ACC112 (cell line): ENCODE data around the gene GPER1.

Experiments used
- H2AFZ ChIP-seq: fragments of 200-600 bp; sonication (generic); one replicate; pipeline ENCODE4 v1.6.0; 2017; ENCODE audit warnings: antibody characterized with exemption, low read length; ENCODE audit not compliant: unreplicated experiment
- H3K27ac ChIP-seq: fragments of 200-600 bp; sonication (generic); 2 replicates; pipeline ENCODE4 v1.5.1; 2014; ENCODE audit warnings: low read depth, mild to moderate bottlenecking, antibody characterized with exemption, low read length, moderate library complexity
- H3K27me3 ChIP-seq: fragments of 200-600 bp; sonication (generic); 2 replicates; pipeline ENCODE4 v1.6.1; 2014; ENCODE audit warnings: mild to moderate bottlenecking, antibody characterized with exemption, low read length, moderate library complexity, mixed read lengths; ENCODE audit not compliant: insufficient read depth
- H3K36me3 ChIP-seq: fragments of 200-600 bp; sonication (generic); 2 replicates; pipeline ENCODE4 v1.6.1; 2016; ENCODE audit warnings: mild to moderate bottlenecking, antibody characterized with exemption, low read length, moderate library complexity, mixed read lengths; ENCODE audit not compliant: insufficient read depth
- H3K4me1 ChIP-seq: fragments of 200-600 bp; sonication (generic); one replicate; pipeline ENCODE4 v1.6.1; 2016; ENCODE audit warnings: low read length, mixed read lengths; ENCODE audit not compliant: insufficient read depth, unreplicated experiment, control insufficient read depth
- H3K4me3 ChIP-seq: fragments of 200-600 bp; sonication (generic); 2 replicates; pipeline ENCODE4 v1.5.1; 2014; ENCODE audit warnings: mild to moderate bottlenecking, low read depth, low read length
- H3K79me2 ChIP-seq: fragments of 200-600 bp; sonication (generic); one replicate; pipeline ENCODE4 v1.6.0; 2016; ENCODE audit warnings: low read length; ENCODE audit not compliant: control insufficient read depth, unreplicated experiment, insufficient read depth

The GPER1 gene

GRCh38 chr7:1081931-1082401 is 5.9 kb upstream of the GPER1 start:
- Histone ChIP-seq H3K36me3 (no peaks in the 10 kb centered on the region), H3K27me3 (no peaks in the 10 kb centered on the region), H2AFZ (no peak overlapping the region), H3K4me3 (no peak overlapping the region), H3K4me1 (peaks cover 10% of the 10 kb centered on the region), H3K27ac (no peak overlapping the region), H3K79me2 (no peaks in the 10 kb centered on the region)

- peaks cover 27% of the 10 kb centered on the region for H3K4me1 ChIP-seq
Observed at GRCh38 chr7:1083729-1084657, 3.9 kb upstream of the GPER1 start.

DNA sequence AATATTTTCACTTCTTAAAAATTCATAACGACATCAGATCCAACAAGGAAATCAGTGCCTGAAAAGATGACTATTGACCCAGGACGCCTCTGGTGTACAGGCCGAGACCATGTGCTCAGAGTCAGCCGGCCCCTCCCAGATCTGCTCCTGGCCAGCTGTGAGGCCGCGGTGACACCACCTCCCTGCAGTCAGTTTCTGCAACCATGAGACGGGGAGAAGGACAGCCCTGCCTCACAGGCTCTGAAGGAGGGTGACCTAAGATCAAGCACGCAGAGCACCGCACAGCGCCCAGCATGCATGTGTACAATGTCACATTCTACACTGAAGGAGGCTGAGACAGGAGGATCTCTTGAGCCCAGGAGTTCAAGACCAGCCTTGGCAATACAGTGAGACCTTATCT is 2.6 kb upstream of the GPER1 start:
- H3K4me1 ChIP-seq, result peaks cover 30% of the 10 kb centered on the region
- H3K4me3 ChIP-seq, result no peak overlapping the region
- no peak overlapping the region for H3K27ac ChIP-seq
- H3K27me3 ChIP-seq, result no peaks in the 10 kb centered on the region
- no peak overlapping the region for H2AFZ ChIP-seq
- H3K79me2 ChIP-seq, result peaks cover 2% of the 10 kb centered on the region
- H3K36me3 ChIP-seq, result no peaks in the 10 kb centered on the region

More at GRCh38 chr7:1083729-1084657, 3.9 kb upstream of the GPER1 start:
- Histone ChIP-seq H3K4me3 (no peak overlapping the region), H3K79me2 (peaks cover 2% of the 10 kb centered on the region), H3K36me3 (no peaks in the 10 kb centered on the region), H2AFZ (no peak overlapping the region), H3K27me3 (no peaks in the 10 kb centered on the region), H3K27ac (no peak overlapping the region)

DNA sequence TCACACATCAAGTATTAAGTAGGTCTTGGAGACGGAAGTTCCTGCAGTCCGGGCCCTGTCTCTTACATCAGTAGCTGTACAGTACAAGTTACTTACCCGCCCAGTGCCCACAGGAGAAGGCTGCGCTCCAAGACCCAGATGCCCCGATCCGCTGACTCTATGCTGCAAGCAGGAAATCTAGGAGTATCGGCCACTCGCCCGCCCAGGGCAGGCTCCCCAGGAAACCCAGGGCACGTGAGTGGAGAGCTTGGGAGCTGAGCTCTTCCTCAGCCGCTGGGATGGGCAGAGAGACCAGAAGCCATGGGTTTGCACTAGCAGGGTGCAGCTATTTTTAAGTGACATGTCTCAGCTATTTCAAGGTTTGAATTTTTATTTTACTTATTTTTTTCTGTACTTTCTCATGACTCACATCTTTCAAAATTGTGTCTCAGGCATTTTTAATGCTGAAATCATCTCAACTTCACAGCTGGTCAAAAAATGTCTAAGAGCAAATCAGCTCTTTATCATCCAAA is 1.9 kb upstream of the GPER1 start:
- H3K27ac ChIP-seq, result no peak overlapping the region

DNA sequence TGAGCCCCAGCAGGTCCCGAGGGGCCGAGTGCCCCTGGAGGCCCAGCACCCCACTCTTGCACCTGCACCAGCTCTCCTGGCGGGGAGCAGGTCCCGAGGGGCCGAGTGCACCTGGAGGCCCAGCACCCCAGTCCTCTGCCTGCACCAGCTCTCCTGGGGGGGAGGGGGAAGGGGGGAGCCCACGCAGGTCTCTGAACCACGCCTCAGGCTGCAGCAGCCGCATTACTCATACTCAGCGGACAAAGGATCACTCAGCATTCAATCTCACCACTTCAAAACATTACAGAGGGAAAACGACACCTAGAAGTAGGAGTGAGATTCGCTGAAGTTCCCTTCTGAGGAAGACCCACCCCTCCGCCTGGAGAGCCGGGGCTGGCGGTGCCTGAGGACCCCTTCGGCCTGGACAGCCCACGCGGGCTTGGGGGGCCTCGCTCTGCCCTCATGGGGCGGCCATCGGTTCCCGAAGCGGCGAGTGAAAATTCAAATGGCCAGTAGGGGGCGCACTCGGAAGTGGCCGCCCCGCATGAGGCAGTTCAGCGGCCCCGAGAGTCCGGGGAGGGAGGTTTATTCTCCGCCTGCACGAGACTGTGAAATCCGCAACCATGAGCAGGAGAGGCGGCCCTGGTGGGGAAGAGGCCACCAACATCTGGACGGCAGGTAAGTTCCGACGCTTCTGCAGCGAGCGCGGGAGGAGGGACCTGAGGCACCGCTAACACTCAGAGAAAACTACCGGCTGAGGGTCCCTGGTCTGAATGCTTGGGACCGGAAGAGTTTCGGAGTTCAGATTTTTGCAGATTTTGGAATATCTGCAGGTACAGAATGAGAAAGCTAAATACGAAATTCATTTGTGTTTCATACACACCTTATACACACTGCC is 1.1 kb upstream of the GPER1 start:
- H3K4me1 ChIP-seq, result peaks cover 30% of the 10 kb centered on the region
- peaks cover 2% of the 10 kb centered on the region for H3K79me2 ChIP-seq
- no peaks in the 10 kb centered on the region for H3K36me3 ChIP-seq
- H2AFZ ChIP-seq, result peak overlapping the region; percentile 72
- no peaks in the 10 kb centered on the region for H3K27me3 ChIP-seq
- H3K27ac ChIP-seq, result peak overlapping the region; percentile 13; the same call in 1 of the 2 replicates
- H3K4me3 ChIP-seq, result peak overlapping the region; percentile 79

More for the DNA sequence above, 1.9 kb upstream of the GPER1 start:
- Histone ChIP-seq H3K79me2 (peaks cover 2% of the 10 kb centered on the region), H3K27me3 (no peaks in the 10 kb centered on the region), H3K4me3 (no peak overlapping the region), H3K36me3 (no peaks in the 10 kb centered on the region), H2AFZ (no peak overlapping the region), H3K4me1 (peaks cover 30% of the 10 kb centered on the region)

GRCh38 chr7:1087465-1087814 is 473 bp upstream of the GPER1 start:
- H3K4me3 ChIP-seq, result peak overlapping the region; percentile 79
- H3K27ac ChIP-seq, result no peak overlapping the region

GRCh38 chr7:1090236-1090635 is 2.3 kb downstream of the GPER1 start:
- no peak overlapping the region for H3K4me3 ChIP-seq
- peaks cover 2% of the 10 kb centered on the region for H3K79me2 ChIP-seq
- no peak overlapping the region for H3K27ac ChIP-seq
- no peaks in the 10 kb centered on the region for H3K36me3 ChIP-seq
- H3K27me3 ChIP-seq, result no peaks in the 10 kb centered on the region
- H3K4me1 ChIP-seq, result peaks cover 30% of the 10 kb centered on the region
- H2AFZ ChIP-seq, result no peak overlapping the region

More at GRCh38 chr7:1087465-1087814, 473 bp upstream of the GPER1 start:
- Histone ChIP-seq H3K4me1 (peaks cover 30% of the 10 kb centered on the region), H3K27me3 (no peaks in the 10 kb centered on the region), H3K79me2 (peaks cover 2% of the 10 kb centered on the region), H3K36me3 (no peaks in the 10 kb centered on the region), H2AFZ (no peak overlapping the region)

GRCh38 chr7:1090686-1091643 is 3.1 kb downstream of the GPER1 start:
- no peak overlapping the region for H3K27ac ChIP-seq
- no peaks in the 10 kb centered on the region for H3K36me3 ChIP-seq

GRCh38 chr7:1091644-1092027 is 3.7 kb downstream of the GPER1 start:
- Histone ChIP-seq H3K4me3 (no peak overlapping the region), H3K27me3 (no peaks in the 10 kb centered on the region), H3K79me2 (peaks cover 2% of the 10 kb centered on the region), H3K36me3 (no peaks in the 10 kb centered on the region), H3K27ac (no peak overlapping the region), H2AFZ (no peak overlapping the region), H3K4me1 (peaks cover 21% of the 10 kb centered on the region)

More at GRCh38 chr7:1090686-1091643, 3.1 kb downstream of the GPER1 start:
- Histone ChIP-seq H3K4me1 (peaks cover 28% of the 10 kb centered on the region), H3K79me2 (peaks cover 2% of the 10 kb centered on the region), H2AFZ (no peak overlapping the region), H3K27me3 (no peaks in the 10 kb centered on the region), H3K4me3 (no peak overlapping the region)
